ENCODE data around the gene GALK2. TPM values are rescaled to one million over a fixed set of nuclear protein-coding genes. Genes with fewer than 3 reads are reported as not detected.
A peak's percentile ranks its signal among the peaks of the same experiment; 100 is the strongest.
"Not testable (repeated sequence)": the region's sequence is repeated elsewhere in the genome, so short reads cannot be mapped to it uniquely, and the experiment has no call there.

GALK2 gene
- polyA plus RNA-seq, 3 donors, result 13.6 to 17.3 (median 15.3) TPM

DNA sequence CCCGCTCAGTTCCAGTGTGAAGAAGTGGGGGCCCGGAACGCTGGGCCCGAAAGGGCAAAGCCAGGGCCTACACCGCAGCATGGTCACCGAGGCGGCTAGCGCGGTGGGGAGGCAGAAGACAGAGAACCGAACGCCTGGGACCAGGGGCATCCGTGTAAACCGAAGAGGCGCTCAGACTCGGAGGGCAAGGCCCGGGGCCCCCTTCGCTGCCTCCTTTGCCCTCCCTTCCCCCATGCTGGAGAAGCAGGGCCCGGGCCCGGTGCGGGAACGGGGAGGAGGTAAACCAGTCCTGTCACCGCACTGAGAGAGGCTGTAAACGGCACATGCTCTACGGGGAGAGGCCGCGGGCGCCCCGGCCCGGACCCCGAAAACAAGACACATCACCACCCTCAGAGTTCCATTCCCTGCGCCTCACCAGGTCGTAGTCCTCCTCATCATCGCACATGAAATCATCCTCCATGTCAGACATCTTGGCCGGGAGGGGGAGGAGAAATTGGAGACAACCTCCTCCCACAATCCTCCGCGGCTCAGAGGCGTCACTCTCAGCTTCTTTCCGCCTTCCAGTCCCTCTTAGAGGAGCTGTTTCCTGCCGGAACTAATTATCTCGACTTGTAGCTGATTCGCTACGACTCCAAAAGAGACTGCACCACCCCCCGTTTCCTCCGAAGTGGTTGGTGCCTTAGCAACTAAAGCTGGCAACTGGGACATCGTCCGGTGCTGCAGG lies 14.8 kb upstream of the GALK2 start, which contains the start of gene COPS2:
Gene COPS2 (minus strand): TSS at position 490 of the 724 bp plus-strand sequence. CDS start 21 bp downstream, at position 469.
- H3K27ac ChIP-seq (ENCODE audit: low read depth, low read length), result peak within 1 kb of the TSS; percentile 8
- WGBS, 3 donors, result 0% methylated on average over 41 to 46 of the region's 46 CpGs

DNA sequence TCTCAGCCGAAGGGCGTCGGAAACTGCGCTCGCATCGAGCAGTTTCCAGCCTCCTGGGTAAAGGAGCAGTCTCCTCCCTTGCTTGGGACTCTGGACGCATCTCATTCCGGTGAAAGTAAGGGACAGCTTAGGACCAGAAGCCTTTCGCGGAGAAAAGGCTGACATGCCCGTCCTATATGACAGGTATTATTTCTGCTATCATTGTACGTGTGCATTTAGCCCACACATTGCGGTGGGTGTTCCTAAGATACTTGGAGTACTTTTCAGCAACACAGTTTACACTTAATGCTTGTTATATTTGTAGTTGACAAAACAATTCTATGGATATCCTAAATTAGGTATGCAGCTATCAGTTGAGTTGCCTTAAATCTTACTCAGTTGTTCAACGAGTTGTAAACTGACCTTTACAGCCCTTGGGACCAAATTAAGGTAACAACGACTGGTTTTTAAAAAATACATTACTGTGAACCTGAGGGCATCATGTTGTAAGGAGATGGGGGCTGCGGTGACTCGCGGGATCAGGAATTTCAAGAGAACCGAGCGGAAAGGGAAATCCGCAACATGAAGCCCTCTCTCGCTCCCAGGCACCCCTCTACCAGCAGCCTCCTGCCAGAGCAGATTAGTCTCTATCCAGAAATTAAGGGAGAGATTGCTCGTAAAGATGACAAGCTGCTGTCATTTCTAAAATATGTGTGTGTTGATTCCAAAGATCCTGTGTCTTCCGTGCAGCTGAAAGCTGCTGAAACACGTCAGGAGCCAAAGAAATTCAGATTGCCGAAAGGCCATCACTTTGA lies 14.0 kb upstream of the GALK2 start:
- no peak overlapping the region for H3K27ac ChIP-seq (ENCODE audit: low read depth, low read length)
- WGBS, 3 donors, result 0 to 1% (median 1%) methylated on average over 26 of the region's 26 CpGs

DNA sequence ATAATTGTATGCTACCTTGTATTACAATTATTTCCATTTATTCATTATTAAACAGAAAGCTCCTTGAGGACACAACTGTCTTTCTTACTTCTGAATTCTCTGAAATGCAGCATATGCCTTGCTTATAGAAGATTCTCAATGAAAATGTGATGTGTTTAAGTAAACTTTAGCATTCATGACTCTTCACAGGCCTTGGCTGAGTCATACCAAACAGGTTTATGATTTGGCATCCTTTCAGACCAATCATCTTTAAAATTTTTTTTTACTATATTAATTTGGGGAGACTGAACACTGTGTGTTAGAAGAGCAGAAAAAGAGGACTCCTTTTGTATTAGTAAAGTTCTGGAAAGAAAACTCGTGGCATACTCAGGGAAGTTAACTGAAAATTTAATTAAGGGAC lies 6.4 kb upstream of the GALK2 start:
- WGBS, 3 donors, result 74 to 87% (median 86%) methylated on average over 1 of the region's 1 CpG
- H3K27ac ChIP-seq (ENCODE audit: low read depth, low read length), result no peak overlapping the region

DNA sequence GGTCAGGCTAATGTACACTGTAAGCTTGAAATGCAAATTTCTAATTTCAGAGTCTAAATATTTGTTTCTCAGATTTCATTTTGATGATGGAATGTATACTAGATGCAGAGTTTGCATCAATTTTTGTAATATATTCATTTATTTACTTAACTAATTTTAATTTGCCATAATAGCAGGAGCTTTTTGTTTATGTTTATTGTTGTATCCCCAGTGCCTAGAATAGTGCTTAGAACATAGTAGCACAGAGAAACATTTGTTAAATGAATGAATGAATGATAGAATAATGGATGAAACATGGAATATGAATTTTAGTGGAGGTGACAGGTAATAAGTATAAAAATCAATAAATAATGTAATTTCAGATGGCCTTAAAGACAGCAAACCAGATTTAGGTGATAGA lies 5.2 kb upstream of the GALK2 start:
- no peak overlapping the region for H3K27ac ChIP-seq (ENCODE audit: low read depth, low read length)

DNA sequence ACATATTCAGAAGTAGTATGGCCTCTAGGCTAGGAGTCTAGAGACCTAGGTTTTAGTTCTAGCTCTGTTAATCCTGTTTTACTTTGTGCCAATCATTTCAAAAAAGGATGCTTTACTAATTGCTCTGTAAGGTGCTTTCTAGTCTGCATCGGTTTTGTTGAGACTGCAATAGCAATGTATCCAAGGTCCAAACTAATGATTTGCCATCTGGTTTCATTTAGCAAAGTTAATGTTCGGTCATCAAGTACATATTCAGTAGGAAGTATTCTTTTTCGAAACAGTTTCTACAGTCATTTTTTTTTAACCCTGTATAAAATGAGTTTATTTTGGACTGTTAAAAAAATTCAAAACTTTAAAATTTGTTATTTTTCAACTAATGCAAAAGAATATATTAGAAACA lies 2.0 kb upstream of the GALK2 start:
- no peak overlapping the region for H3K27ac ChIP-seq (ENCODE audit: low read depth, low read length)
- WGBS, 3 donors, result 59 to 73% (median 70%) methylated on average over 3 of the region's 3 CpGs

DNA sequence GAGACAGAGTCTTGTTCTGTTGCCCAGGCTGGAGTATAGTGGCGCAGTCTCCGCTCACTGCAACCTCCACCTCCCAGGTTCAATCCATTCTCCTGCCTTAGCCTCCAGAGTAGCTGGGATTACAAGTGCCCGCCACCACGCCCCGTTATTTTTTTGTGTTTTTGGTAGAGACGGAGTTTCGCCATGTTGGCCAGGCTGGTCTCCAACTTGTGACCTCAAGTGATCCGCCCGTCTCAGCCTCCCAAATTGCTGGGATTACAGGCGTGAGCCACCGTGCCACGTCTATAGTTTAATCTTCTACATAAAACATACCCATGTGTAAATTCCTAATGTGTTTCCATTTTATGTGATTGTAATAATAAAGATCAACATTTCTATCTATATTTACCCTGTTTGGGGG lies 1.7 kb downstream of the GALK2 start:
- 96 to 97% (median 97%) methylated on average over 12 of the region's 12 CpGs for WGBS, 3 donors
- H3K27ac ChIP-seq (ENCODE audit: low read depth, low read length), result no peak overlapping the region

DNA sequence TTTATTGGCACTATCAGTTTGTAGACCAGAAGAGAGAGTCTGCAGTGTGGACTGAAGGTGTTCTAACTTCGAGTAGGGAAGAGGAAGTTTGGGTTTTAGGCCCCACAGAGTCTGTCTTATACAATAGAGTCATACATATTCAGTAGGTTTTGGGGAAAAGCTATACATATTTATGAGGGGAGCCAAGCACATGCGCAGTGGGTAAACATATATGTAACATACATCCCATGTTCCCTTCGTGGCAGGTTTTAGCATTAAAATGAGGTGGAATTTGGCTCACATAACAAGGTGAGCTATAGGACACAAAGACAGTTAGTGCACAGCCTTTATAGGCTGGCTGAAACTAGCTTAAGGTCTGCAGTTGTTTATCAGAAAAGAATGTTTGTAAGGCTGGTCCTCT lies 4.9 kb downstream of the GALK2 start:
- 81 to 95% (median 85%) methylated on average over 3 of the region's 3 CpGs for WGBS, 3 donors
- H3K27ac ChIP-seq (ENCODE audit: low read depth, low read length), result no peak overlapping the region

DNA sequence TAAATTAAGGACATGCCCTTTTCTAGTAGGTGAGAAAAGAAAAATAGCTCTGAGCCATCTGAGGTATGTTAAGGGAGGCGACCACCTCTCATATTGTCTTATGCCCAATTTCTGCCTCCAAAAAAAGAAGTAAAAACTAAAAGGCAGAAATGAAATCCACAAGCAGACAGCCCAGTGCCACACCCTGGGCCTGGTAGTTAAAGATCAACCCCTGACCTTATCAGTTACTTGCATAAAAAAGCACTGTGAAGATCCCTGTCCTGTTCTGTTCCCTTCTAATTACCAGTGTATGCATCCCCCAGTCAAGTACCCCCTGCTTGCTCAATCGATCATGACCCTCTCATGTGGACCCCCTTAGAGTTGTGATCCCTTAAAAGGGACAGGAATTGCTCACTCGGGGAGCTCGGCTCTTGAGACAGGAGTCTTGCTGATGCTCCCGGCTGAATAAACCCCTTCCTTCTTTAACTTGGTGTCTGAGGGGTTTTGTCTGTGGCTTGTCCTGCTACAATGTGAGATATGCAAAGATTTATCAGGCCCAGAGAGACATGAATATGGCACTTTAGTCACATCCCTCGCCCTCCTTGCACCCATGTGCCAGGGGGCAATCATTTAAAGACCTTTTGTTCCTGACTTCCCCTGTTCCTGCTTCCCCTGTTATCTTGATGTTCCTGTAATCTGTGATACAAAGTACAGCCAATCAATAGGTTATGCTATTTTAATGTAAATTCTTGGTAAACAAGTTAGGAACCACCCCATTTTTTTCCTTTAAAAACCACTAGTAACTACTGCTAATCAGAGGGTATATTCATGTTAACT lies 5.7 kb downstream of the GALK2 start:
- 90 to 96% (median 95%) methylated on average over 5 to 6 of the region's 6 CpGs for WGBS, 3 donors
- H3K27ac ChIP-seq (ENCODE audit: low read depth, low read length), result not testable (repeated sequence)

DNA sequence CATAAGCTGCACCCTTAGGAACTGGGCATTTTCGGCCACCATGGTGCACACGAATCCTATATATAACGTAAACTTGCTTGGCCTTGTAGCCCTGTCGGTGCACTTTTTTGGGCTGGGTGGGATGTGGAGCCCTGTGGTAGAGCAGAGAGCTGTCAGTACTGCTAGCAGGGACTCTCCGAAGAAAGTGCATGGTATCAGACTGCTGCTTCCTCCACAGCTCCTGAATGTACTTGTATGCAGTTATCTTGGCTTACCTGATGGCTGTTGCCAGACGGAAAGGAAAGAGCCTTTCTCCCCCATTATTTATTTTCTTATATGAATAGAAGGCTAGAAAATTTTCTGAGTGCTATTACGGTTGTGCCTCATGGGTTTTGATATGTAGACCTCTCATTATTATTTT lies 8.4 kb downstream of the GALK2 start:
- 93 to 97% (median 95%) methylated on average over 7 of the region's 7 CpGs for WGBS, 3 donors
- H3K27ac ChIP-seq (ENCODE audit: low read depth, low read length), result no peak overlapping the region

DNA sequence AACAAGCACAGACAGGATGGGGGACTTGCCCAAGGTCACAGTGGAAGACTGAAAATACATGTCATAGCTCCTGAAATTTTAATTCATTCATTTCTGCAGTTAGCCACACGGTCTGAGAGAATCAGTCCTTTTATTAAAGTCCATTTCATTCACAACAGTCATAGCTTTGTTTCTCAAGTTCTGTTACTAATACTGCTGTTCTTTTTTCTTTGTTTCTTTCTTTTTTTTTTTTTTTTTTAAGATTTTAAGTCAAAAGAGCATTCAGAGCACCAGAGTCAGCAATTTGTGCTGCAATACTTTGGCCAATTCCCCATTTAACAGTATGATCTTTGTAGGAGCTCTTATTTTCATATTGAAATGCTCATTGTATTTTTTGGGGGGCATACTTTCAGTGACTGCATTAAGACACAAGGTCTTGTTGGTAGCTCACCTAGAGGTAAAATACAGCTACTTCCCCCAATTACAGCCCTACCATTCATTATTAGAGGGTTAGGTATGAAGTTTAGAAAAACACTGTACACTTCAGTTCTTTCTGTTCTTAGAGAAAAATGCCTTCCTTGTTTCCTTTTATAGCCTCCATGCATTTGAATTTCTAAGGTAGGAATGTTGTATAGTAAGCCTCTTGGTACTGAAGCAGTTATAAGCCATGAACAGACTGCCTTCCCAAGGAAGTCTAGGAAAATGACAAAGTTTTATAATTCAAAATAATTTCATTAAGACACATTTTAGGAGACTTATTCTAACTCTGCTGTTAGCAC lies 9.6 kb downstream of the GALK2 start:
- 85 to 87% (median 85%) methylated on average over 1 of the region's 1 CpG for whole genome bisulfite sequencing, 3 donors
- no peak overlapping the region for H3K27ac ChIP-seq (ENCODE audit: low read depth, low read length)

DNA sequence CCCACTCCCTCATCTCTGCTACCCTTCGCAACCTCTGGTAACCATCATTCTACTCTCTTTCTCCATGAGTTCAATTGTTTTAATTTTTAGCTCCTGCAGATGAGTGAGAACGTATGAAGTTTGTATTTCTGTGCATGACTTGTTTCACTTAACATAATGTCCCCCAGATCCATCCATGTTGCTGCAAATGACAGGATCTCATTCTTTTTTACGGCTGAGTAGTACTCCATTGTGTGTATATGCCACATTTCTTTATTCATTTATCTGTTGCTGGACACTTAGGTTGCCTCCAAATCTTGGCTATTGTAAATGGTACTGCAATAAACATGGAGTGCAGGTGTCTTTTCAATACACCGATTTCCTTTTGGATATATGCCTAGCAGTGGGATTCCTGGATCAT lies 12.1 kb downstream of the GALK2 start:
- 95 to 98% (median 96%) methylated on average over 4 of the region's 4 CpGs for WGBS, 3 donors
- no peak overlapping the region for H3K27ac ChIP-seq (ENCODE audit: low read depth, low read length)

DNA sequence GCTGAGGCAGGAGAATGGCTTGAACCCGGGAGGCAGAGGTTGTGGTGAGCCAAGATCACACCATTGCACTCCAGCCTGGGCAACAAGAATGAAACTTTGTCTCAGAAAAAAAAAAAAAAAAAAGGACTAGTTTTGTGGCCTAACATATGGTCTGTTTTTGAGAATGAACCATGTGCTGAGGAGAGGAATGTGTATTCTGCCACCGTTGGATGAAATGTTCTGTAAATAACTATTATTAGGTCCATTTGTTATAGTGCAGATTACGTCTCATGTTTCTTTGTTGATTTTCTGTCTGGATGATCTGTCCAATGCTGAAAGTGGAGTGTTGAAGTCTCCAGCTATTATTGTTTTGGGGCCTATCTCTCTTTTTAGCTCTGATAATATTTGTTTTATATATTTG lies 13.7 kb downstream of the GALK2 start:
- not testable (repeated sequence) for H3K27ac ChIP-seq (ENCODE audit: low read depth, low read length)
- 72 to 95% (median 89%) methylated on average over 3 of the region's 3 CpGs for WGBS, 3 donors

DNA sequence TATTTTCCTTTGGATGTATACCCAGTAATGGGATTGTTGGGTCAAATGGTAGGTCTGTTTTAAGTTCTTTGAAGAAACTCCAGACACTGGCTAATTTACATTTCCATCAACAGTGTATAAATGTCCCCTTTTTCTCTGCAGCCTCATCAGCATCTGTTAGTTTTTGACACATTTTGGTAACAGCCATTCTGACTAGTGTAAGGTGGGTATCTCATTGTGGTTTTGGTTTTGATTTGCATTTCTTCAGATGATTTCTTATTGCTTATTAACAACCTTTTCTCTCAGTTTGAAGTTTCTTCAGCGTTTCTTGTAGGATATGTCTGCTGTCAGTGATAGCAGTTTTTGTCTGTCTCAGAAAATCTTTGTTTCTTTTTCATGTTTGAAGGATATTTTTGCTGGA lies 15.4 kb downstream of the GALK2 start:
- 91 to 97% (median 91%) methylated on average over 1 of the region's 1 CpG for WGBS, 3 donors

DNA sequence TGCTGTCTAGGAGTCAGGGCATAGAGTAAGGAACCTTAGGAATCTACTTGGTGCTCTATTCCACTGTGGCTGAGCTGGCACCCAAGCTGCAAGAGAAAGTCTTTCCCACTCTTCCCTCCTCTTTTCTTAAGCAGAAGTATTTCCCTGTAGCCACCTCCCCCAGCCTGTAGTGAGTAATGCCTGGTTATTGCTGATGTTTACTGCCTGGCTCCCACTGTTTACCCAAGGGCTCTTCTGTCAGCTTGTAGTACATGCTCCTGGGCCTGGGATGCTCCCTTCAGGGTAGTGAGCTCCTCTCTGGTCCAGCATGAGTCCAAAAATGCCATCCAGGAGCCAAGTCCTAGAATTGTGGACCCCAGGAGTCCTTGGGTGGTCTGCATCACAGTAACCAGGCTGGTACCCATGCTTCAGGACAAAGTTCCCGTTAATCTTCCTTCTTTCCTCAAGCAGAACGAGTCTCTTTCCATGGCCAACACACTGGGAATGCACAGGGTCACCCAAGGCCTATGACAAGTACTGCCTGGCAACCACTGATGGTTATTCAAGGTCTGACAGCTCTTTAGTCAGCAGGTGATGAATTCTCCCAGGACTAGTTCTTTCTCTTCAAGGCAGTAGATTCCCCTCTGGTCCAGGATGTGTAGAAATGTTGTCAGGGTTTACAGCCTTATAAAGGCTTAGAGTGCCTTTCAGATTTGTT lies 17.6 kb downstream of the GALK2 start:
- no peak overlapping the region for H3K27ac ChIP-seq (ENCODE audit: low read depth, low read length)
- 41 to 96% (median 93%) methylated on average over 2 of the region's 2 CpGs for WGBS, 3 donors

More for the DNA sequence above, 15.4 kb downstream of the GALK2 start:
- H3K27ac ChIP-seq (ENCODE audit: low read depth, low read length), result no peak overlapping the region

DNA sequence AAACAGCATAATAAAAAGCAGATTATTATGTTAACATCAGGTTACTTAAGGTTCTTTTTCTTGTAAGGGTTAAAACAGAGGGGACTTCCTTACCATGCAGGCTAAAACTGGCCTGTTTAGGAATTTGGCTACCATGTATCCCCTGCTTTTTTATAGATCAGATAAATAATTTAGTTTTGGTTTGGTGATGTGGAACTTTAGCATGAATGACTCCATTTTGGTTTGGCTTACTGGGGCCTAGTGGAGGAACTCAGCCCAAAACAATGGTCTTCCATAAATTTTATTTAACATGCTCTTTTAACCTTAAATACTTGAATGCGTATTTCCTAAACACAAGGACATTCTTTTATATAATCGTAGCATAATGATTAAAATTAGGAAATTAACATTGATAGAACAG lies 18.9 kb downstream of the GALK2 start:
- H3K27ac ChIP-seq (ENCODE audit: low read depth, low read length), result no peak overlapping the region
- 96 to 97% (median 97%) methylated on average over 2 of the region's 2 CpGs for WGBS, 3 donors

DNA sequence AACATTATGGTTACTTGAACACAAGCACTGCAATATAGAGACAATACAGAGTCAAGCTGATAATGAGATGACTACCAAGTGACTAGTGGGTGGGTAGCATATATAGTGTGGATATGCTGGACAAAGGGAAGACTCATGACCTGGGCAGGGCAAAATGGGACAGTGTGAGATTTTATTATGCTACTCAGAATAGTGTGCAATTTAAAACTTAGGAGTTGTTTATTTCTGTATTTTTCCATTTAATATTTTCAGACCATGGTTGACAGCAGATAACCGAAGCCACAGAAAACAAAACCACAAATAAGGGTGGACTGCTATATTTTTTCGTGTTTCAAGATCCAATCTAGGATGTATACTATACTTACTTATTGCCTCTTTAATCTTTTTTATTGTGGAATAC lies 19.6 kb downstream of the GALK2 start:
- 88 to 94% (median 90%) methylated on average over 2 of the region's 2 CpGs for WGBS, 3 donors
- no peak overlapping the region for H3K27ac ChIP-seq (ENCODE audit: low read depth, low read length)

DNA sequence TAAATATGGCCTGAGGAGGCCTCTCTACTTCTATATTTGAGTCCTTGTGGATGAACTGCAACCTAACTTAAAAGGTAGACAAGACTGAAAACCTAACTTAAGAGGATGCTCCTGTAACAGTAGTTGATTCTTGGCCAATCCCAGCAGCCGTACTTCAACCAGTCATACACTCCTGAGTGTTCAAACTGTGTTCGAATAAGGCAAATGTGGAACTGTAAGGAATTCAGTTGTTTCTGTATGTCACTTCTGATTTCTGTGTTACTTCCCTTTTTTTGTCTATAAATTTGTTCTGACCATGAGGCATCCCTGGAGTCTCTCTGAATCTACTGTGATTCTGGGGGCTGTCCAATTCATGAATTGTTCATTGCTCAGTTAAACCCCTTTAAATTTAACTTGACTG lies 20.5 kb downstream of the GALK2 start:
- WGBS, 3 donors, result 49 to 85% (median 69%) methylated on average over 2 of the region's 2 CpGs
- no peak overlapping the region for H3K27ac ChIP-seq (ENCODE audit: low read depth, low read length)

DNA sequence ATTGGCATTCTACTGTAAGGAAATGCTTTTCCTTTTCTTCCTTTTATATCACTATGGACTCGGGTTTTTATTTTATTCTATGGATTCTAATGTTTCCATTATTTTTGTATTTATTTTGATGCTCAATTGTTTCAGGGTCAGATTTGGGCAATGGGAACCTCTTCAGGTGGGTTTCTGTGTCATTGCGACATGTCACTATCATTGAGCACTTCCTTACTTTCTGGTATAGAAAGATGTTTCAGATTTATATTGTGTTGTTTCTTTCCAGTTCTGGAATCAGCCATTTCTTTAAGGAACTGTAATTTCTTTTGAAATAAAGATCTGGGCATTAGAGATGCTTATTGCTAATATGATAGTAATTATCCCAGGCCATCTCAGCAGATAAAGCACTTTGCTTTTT lies 21.8 kb downstream of the GALK2 start:
- H3K27ac ChIP-seq (ENCODE audit: low read depth, low read length), result no peak overlapping the region
- 92 to 94% (median 94%) methylated on average over 2 of the region's 2 CpGs for WGBS, 3 donors

All from adipose tissue (tissue), 3 donors.